ENCODE data around the gene TUBGCP3. TPM values are rescaled to one million over a fixed set of nuclear protein-coding genes. Genes with fewer than 3 reads are reported as not detected.

The TUBGCP3 gene
- total RNA-seq, 2 experiments from 2014 or later = 30.6 to 31.3 TPM

DNA sequence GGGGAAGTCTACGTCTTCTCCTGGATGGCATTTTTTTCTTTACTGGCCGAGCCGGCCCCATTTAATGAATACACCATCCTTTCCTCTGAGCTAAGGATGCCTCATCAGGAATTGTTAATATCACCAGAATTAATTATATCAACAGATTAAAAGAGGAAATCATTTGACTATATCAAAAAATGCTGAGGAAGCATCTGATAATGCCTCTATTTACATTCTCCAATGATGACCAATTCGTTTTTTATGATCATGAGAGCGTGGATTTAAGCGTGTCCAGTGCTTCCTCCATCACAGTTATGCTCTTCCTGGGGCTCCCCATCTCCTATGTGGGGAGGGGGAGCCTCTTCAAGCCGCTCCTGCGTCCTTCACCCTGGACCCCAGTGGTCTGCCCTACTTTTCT, 58.7 kb downstream of the TUBGCP3 start:
- no peak overlapping the region for H3K4me3 Mint-ChIP-seq
- H3K4me1 Mint-ChIP-seq (ENCODE audit: low read depth) = peaks cover 8% of the 10 kb centered on the region
- H3K9me3 Mint-ChIP-seq = no peaks in the 10 kb centered on the region
- Histone ChIP-seq H3K4me3 (ENCODE audit: low read length) (no peak overlapping the region), H3K36me3 (ENCODE audit: insufficient read depth, low read length) (peaks cover 13% of the 10 kb centered on the region), H3K27ac (ENCODE audit: low read depth in 1 of 2, low read length in 2 of 2) (no peak overlapping the region), H3K4me1 (ENCODE audit: insufficient read depth, low read length) (peaks cover 5% of the 10 kb centered on the region), H3K27me3 (ENCODE audit: control insufficient read depth in 1 of 2, insufficient read depth in 2 of 2, low read length in 2 of 2) (no peaks in the 10 kb centered on the region), H3K9me3 (ENCODE audit: control insufficient read depth in 1 of 2, insufficient read depth in 1 of 2, low read length in 2 of 2) (no peaks in the 10 kb centered on the region)
- intact Hi-C loops (cut with DNase I, micrococcal nuclease) = no loop called here
- no peak overlapping the region for H3K27ac Mint-ChIP-seq
- ChIA-PET CTCF (no interaction called here), POLR2A (no interaction called here)
- ATAC-seq (ENCODE audit: poor library complexity) (no peak), DNase-seq (no peak)
- peaks cover 11% of the 10 kb centered on the region for H3K36me3 Mint-ChIP-seq (ENCODE audit: low read depth)
- TF ChIP-seq CTCF (IDR thresholded peaks at IDR 0.05) = no peak
- H3K27me3 Mint-ChIP-seq = no peaks in the 10 kb centered on the region

DNA sequence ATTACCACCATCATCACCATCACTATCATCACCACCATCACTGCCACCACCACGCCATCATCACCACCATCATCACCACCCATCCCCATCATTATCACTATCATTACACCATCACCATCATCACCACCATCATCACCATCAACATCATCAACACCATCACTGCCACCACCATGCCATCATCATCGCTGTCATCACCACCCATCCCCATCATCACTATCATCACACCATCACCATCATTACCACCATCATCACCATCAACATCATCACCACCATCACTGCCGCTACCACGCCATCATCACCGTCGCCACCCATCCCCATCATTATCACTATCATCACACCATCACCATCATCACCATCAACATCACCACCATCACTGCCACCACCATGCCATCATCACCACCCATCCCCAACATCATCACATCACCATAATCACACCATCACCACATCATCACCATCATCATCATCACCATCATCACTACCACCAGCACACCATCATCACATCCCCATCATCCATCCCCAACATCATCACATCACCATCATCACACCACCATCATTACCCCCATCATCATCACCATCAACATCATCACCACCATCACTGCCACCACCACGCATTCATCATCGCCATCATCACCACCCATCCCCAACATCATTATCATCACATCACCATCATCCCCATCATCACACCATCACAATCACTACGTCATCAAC, 61.7 kb downstream of the TUBGCP3 start:
- Mint-ChIP-seq H3K36me3 (ENCODE audit: low read depth) (peaks cover 15% of the 10 kb centered on the region), H3K27me3 (no peaks in the 10 kb centered on the region), H3K4me1 (ENCODE audit: low read depth) (no peaks in the 10 kb centered on the region), H3K27ac (no peak overlapping the region), H3K4me3 (no peak overlapping the region), H3K9me3 (no peaks in the 10 kb centered on the region)
- TF ChIP-seq CTCF (IDR thresholded peaks at IDR 0.05) = no peak
- Histone ChIP-seq H3K27ac (ENCODE audit: low read depth in 1 of 2, low read length in 2 of 2) (no peak overlapping the region), H3K9me3 (ENCODE audit: control insufficient read depth in 1 of 2, insufficient read depth in 1 of 2, low read length in 2 of 2) (no peaks in the 10 kb centered on the region), H3K36me3 (ENCODE audit: insufficient read depth, low read length) (peaks cover 39% of the 10 kb centered on the region), H3K27me3 (ENCODE audit: control insufficient read depth in 1 of 2, insufficient read depth in 2 of 2, low read length in 2 of 2) (no peaks in the 10 kb centered on the region), H3K4me3 (ENCODE audit: low read length) (no peak overlapping the region), H3K4me1 (ENCODE audit: insufficient read depth, low read length) (no peaks in the 10 kb centered on the region)
- ATAC-seq (ENCODE audit: poor library complexity) (no peak), DNase-seq (no peak)
- CTCF ChIA-PET = no interaction called here
- intact Hi-C loops (cut with DNase I, micrococcal nuclease) = no loop called here
- POLR2A ChIA-PET = no interaction called here

DNA sequence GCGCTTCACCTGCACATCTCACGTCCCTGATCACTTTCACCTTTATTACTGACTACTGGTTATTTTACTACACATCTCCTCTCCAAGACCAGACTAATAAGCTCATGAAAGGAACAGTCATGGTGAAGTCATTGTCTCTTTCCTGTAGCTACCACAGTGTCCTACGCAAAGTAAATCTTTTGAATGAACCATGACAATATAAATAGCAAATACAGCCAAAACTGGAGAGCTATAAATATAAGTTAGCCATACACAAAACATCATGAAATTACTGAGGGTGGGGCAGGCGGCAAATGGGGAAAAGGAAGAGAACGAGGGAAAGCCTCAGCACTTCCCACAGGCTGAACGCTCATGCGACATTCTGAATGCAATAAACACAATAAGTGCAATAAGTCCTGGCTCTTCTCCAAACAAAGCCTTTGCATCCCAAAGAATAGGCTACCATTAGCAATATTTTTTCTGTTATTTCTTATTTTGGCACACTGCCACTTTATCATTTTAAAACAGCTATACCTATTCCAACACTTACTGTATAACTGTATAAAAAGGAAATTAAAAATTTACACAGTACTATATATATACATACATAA, 62.5 kb downstream of the TUBGCP3 start:
- no peak overlapping the region for H3K27ac Mint-ChIP-seq
- Histone ChIP-seq H3K9me3 (ENCODE audit: control insufficient read depth in 1 of 2, insufficient read depth in 1 of 2, low read length in 2 of 2) (no peaks in the 10 kb centered on the region), H3K36me3 (ENCODE audit: insufficient read depth, low read length) (peaks cover 45% of the 10 kb centered on the region), H3K27ac (ENCODE audit: low read depth in 1 of 2, low read length in 2 of 2) (no peak overlapping the region), H3K4me1 (ENCODE audit: insufficient read depth, low read length) (no peaks in the 10 kb centered on the region), H3K4me3 (ENCODE audit: low read length) (no peak overlapping the region), H3K27me3 (ENCODE audit: control insufficient read depth in 1 of 2, insufficient read depth in 2 of 2, low read length in 2 of 2) (no peaks in the 10 kb centered on the region)
- peaks cover 18% of the 10 kb centered on the region for H3K36me3 Mint-ChIP-seq (ENCODE audit: low read depth)
- intact Hi-C loops (cut with DNase I, micrococcal nuclease) = no loop called here
- DNase-seq (no peak), ATAC-seq (ENCODE audit: poor library complexity) (no peak)
- H3K27me3 Mint-ChIP-seq = no peaks in the 10 kb centered on the region
- no peaks in the 10 kb centered on the region for H3K4me1 Mint-ChIP-seq (ENCODE audit: low read depth)
- CTCF ChIA-PET = no interaction called here
- no peak overlapping the region for H3K4me3 Mint-ChIP-seq
- no peaks in the 10 kb centered on the region for H3K9me3 Mint-ChIP-seq
- TF ChIP-seq CTCF (IDR thresholded peaks at IDR 0.05) = no peak
- POLR2A ChIA-PET = no interaction called here
